Mucosa of descending colon (tissue), 3 donors: Measurements from ENCODE around the gene FRAT1. TPM values are rescaled to one million over a fixed set of nuclear protein-coding genes. Genes with fewer than 3 reads are reported as not detected.

Source experiments
- ATAC-seq: fragments of 200-7000 bp; cut with Tn5 transposase; one replicate; pipeline ENCODE4 v1.9.1; 2020; ENCODE audit warnings: mild to moderate bottlenecking, moderate library complexity
- DNase-seq, 3 donors: peaks; one replicate each; pipeline ENCODE4 v3.0.0-alpha.2; 2020
- H3K36me3 ChIP-seq: fragments of 200-600 bp; one replicate; pipeline ENCODE4 v1.8.0; 2021; ENCODE audit warnings: low read depth, mild to moderate bottlenecking
- H3K4me1 ChIP-seq: fragments of 200-600 bp; one replicate; pipeline ENCODE4 v1.8.0; 2021; ENCODE audit warnings: low read depth, mild to moderate bottlenecking
- H3K4me3 ChIP-seq: fragments of 200-600 bp; one replicate; pipeline ENCODE4 v1.8.0; 2021; ENCODE audit warnings: mild to moderate bottlenecking
- H3K9me3 ChIP-seq: fragments of 200-600 bp; one replicate; pipeline ENCODE4 v1.8.0; 2021; ENCODE audit warnings: mild to moderate bottlenecking
- intact Hi-C, 2 donors: fragments of 100-400 bp; cut with DNase I in 1 of 2; cut with micrococcal nuclease in 1 of 2; formaldehyde crosslinking; loops; one replicate each; pipeline versions ENCODE4 v1.11.0 to v1.11.1; 2022; cut with DNase I, micrococcal nuclease
- total RNA-seq, 3 donors: library from RNA; stranded (reverse); fragmentation: NEBNext Ultra II Directional in 2 of 3; extraction: Animal tissue kit (Norgen Biotek cat#: 25700) in 2 of 3; gene quantifications; one replicate each; pipeline versions ENCODE4 v1.2.1 to v1.2.4, GENCODE V29; 2021 to 2023
- TF ChIP-seq, protein P1 (sequence below): fragments of 200-600 bp; IDR thresholded peaks from one replicate; pipeline ENCODE4 v1.8.0; 2022; ENCODE audit warnings: antibody characterized with exemption, mild to moderate bottlenecking
- donor health status: DM: no; HTN: no; CAD: no; lungs with moderate emphysema.
- donor health status: DM: no; HTN: no; CAD: no.
- donor health status: DM: no; HTN: yes; CAD: no.

The FRAT1 gene
- total RNA-seq, 3 donors from 2014 or later: 4.7 to 9.6 (median 7.2) TPM

DNA sequence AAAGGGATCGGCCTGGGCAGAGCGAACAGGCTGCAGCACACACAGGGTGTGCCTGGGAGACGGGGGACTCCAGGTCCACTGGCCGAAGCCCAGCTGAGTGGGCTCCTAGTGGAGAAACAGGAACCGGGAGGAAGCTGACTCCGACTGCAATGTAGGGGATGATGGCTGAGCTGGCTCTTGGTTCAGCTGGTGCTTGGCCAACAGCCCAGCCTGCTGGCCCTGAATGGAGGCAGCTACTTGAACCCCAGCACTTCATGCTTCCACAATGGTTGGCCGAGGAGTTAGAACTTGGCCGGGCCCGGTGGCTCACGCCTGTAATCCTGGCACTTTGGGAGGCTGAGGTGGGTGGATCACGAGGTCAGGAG lies 42.4 kb downstream of the FRAT1 start:
- TF ChIP-seq, protein P1, sequence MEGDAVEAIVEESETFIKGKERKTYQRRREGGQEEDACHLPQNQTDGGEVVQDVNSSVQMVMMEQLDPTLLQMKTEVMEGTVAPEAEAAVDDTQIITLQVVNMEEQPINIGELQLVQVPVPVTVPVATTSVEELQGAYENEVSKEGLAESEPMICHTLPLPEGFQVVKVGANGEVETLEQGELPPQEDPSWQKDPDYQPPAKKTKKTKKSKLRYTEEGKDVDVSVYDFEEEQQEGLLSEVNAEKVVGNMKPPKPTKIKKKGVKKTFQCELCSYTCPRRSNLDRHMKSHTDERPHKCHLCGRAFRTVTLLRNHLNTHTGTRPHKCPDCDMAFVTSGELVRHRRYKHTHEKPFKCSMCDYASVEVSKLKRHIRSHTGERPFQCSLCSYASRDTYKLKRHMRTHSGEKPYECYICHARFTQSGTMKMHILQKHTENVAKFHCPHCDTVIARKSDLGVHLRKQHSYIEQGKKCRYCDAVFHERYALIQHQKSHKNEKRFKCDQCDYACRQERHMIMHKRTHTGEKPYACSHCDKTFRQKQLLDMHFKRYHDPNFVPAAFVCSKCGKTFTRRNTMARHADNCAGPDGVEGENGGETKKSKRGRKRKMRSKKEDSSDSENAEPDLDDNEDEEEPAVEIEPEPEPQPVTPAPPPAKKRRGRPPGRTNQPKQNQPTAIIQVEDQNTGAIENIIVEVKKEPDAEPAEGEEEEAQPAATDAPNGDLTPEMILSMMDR: no peak
- ATAC-seq (no peak), DNase-seq (no peak)
- intact Hi-C loops: no loop called here
- H3K36me3 ChIP-seq: no peaks in the 10 kb centered on the region
- no peaks in the 10 kb centered on the region for H3K9me3 ChIP-seq
- H3K4me1 ChIP-seq: no peaks in the 10 kb centered on the region
- H3K4me3 ChIP-seq: no peak overlapping the region

DNA sequence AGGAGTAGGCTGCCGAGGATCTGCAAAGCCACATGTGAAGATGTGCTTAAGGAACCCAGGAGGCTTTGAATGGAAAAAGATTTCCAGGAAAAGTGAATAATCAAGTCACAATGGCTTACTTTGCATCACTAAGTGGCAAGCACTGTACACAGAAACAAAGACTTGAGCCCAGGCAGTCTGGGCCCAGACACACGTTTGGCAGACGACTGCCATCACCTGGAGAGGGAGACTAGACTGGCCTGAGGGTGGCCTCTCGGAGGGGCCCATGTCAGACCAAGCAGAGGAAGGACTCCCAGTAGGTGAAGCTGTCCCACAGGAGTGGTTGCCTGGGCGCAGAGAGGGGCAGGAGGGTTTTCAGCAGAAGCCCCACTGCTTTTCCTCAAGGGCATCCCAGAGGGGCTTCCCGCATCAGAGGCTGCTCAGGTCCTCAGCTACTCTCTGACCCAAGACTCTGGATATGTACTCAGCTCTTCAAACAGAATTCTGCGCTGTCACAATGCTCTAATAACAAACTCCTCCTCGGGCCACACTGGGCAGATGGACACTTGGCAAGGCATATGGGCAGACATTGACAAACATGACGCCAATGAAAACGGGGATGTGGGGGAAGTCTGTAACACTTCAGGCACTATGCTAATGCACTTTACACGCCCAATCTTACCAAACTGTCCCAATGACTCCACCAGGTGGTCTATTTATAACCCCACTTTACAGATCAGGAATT lies 43.4 kb downstream of the FRAT1 start:
- H3K36me3 ChIP-seq: no peaks in the 10 kb centered on the region
- ATAC-seq (no peak), DNase-seq (no peak)
- TF ChIP-seq, protein P1: no peak
- H3K4me3 ChIP-seq: no peak overlapping the region
- no peaks in the 10 kb centered on the region for H3K9me3 ChIP-seq
- intact Hi-C loops: no loop called here
- H3K4me1 ChIP-seq: no peaks in the 10 kb centered on the region

DNA sequence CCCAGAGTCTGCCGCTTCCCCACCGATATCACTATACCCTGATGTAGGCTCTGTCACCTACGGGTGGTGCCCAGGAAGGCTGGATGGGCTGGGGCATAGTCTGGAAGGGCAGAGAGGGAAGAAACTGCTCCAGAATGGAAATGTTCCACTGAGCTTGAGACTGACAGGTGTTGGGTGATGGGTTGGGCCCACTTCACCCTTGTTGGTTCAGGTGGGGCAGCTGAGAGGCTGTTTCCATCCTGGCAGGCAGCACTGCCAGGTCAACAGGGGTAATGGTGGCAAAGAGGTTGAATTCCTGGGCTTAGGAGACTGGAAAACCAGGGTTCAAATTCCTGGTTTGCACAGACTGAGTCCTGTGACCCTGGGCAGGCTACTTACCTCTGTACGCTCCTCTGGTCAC lies 44.0 kb downstream of the FRAT1 start:
- TF ChIP-seq, protein P1: no peak
- DNase-seq: no peak
- H3K36me3 ChIP-seq: no peaks in the 10 kb centered on the region
- H3K4me3 ChIP-seq: no peak overlapping the region
- no peak for ATAC-seq
- intact Hi-C loops: no loop called here
- H3K9me3 ChIP-seq: no peaks in the 10 kb centered on the region
- H3K4me1 ChIP-seq: no peaks in the 10 kb centered on the region

DNA sequence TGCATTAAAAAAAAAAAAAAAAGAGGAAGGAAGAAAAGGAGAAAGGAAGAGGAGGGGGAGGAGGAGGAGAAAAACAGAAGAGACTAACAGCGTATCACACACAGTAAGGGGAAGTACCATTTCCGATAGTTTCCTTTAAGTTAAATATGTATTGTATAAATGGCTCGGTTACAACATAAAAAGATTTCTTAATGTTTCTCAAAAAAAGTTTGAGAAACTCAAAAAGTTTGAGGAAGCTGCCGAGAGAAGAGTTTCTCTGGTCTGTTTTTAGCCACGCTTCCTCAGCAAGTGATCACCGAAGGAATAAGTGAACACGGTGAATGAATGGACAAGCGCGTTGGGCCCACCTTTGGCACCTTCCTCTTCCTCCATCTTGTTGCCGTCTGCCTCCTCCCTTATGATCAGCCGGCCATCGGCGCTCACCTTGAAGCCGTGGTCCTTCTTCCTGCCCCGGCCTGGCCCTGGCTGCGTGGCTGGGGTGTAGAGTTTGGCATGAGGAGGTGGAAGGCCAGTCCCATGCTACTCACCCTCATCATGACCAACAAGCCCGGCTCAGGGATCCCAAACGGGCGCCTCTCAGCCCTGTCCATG lies 46.8 kb downstream of the FRAT1 start:
- ATAC-seq (peak; percentile 48), DNase-seq (no peak)
- Histone ChIP-seq H3K36me3 (no peaks in the 10 kb centered on the region), H3K4me3 (no peak overlapping the region), H3K9me3 (no peaks in the 10 kb centered on the region), H3K4me1 (no peaks in the 10 kb centered on the region)
- intact Hi-C loops: no loop called here
- TF ChIP-seq, protein P1: no peak

DNA sequence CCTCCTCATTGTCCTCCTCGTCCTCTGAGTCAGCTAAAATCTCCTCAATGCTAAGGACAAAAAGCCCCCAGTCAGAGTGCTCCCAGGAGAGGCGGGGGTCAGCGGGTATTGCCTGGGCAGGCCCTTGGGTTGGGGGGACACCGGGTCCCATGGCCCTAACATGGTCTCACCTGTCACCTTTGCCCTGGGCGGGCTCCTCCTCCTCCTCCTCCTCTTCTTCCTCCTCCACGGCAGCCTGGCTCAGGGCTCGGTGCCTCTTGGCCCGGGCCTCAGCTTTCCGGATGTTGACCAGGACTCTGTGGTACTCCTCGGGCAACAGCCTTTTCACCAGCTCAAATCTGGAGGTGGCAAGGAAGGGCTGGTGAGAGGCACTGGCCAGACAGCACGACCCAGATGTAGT lies 47.5 kb downstream of the FRAT1 start:
- no peak overlapping the region for H3K4me3 ChIP-seq
- no peaks in the 10 kb centered on the region for H3K36me3 ChIP-seq
- intact Hi-C loops: no loop called here
- H3K4me1 ChIP-seq: no peaks in the 10 kb centered on the region
- no peak for ATAC-seq
- DNase-seq: no peak
- TF ChIP-seq, protein P1: no peak
- H3K9me3 ChIP-seq: no peaks in the 10 kb centered on the region
